Tibial artery (tissue), 4 donors: ENCODE results near the gene DMD.
A peak's percentile ranks its signal among the peaks of the same experiment; 100 is the strongest.

Experiments
- DNase-seq, 2 donors: peaks; one replicate each; pipeline ENCODE4 v3.0.0-alpha.2; 2019
- H3K27ac ChIP-seq, 2 donors: fragments of 200-600 bp; sonication (generic) in 1 of 2; 1 replicate in 1 of 2; 2 replicates in 1 of 2; pipeline ENCODE4 v1.5.1; 2018 to 2019; ENCODE audit warnings: mild to moderate bottlenecking in 1 of 2
- H3K27me3 ChIP-seq, 2 donors: fragments of 200-600 bp; sonication (generic) in 1 of 2; one replicate each; pipeline versions ENCODE4 v1.5.1 to v1.6.0; 2016 to 2019
- H3K36me3 ChIP-seq, 3 donors: fragments of 200-600 bp; sonication (generic) in 2 of 3; one replicate each; pipeline ENCODE4 v1.5.1; 2016 to 2019; ENCODE audit warnings: mild to moderate bottlenecking in 2 of 3
- H3K4me1 ChIP-seq, 4 donors: fragments of 200-600 bp; sonication (generic) in 2 of 4; 1 replicate in 3 of 4; 2 replicates in 1 of 4; pipeline ENCODE4 v1.5.1; 2016 to 2019
- H3K4me3 ChIP-seq, 2 donors: fragments of 200-600 bp; sonication (generic) in 1 of 2; 1 replicate in 1 of 2; 2 replicates in 1 of 2; pipeline ENCODE4 v1.5.1; 2018 to 2019; ENCODE audit warnings: mild to moderate bottlenecking in 2 of 2
- H3K9me3 ChIP-seq, 3 donors: fragments of 200-600 bp; sonication (generic) in 1 of 3; one replicate each; pipeline ENCODE4 v1.5.1; 2016 to 2019
- CTCF ChIP-seq, 2 experiments: fragments of 200-600 bp in 1 of 2; fragments of 450-650 bp in 1 of 2; IDR thresholded peaks; one replicate each; pipeline ENCODE4 v1.5.1; 2017 to 2019; ENCODE audit warnings: antibody characterized with exemption in 2 of 2, mild to moderate bottlenecking in 1 of 2, moderate library complexity in 1 of 2
- intact Hi-C: fragments of 100-400 bp; cut with DNase I; formaldehyde crosslinking; loops from one replicate; pipeline ENCODE4 v1.15.0; 2023; ENCODE audit warnings: low total_unique reads

Gene DMD

GRCh38 chrX:31836479-31836878 lies 1374.9 kb downstream of the DMD start:
- no peak for TF ChIP-seq CTCF (IDR thresholded peaks at IDR 0.05)
- no peak overlapping the region for H3K27ac ChIP-seq

DNA sequence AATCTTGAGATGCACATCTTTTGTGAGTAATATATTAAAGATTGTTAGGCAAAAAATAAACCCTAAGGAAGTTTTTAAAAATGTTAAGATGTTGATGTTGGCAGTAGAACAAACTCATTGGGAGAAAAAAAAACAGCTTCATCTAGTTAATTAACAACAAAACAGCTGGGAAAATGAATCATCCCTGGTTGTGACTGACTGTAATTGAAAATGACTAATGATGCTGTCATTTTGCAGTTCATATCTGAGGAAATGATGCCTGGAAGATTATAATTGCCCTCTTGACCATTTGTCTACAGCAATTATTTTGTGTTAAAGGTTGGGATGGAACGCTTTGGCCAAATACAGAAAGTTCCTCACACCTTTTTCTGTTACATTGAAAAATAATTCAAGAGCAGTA lies 1379.1 kb downstream of the DMD start:
- no peak for DNase-seq
- Histone ChIP-seq H3K4me1 (no peaks in the 10 kb centered on the region), H3K27me3 (no peaks in the 10 kb centered on the region), H3K9me3 (no peaks in the 10 kb centered on the region), H3K36me3 (no peaks in the 10 kb centered on the region), H3K27ac (no peak overlapping the region), H3K4me3 (no peak overlapping the region)
- intact Hi-C loops, result no loop called here
- TF ChIP-seq CTCF (IDR thresholded peaks at IDR 0.05), result no peak

More at GRCh38 chrX:31836479-31836878, 1374.9 kb downstream of the DMD start:
- H3K9me3 ChIP-seq, result no peaks in the 10 kb centered on the region
- DNase-seq, result no peak
- H3K4me3 ChIP-seq, result no peak overlapping the region
- intact Hi-C loops, result no loop called here
- no peaks in the 10 kb centered on the region for H3K27me3 ChIP-seq
- no peaks in the 10 kb centered on the region for H3K4me1 ChIP-seq
- H3K36me3 ChIP-seq, result no peaks in the 10 kb centered on the region

DNA sequence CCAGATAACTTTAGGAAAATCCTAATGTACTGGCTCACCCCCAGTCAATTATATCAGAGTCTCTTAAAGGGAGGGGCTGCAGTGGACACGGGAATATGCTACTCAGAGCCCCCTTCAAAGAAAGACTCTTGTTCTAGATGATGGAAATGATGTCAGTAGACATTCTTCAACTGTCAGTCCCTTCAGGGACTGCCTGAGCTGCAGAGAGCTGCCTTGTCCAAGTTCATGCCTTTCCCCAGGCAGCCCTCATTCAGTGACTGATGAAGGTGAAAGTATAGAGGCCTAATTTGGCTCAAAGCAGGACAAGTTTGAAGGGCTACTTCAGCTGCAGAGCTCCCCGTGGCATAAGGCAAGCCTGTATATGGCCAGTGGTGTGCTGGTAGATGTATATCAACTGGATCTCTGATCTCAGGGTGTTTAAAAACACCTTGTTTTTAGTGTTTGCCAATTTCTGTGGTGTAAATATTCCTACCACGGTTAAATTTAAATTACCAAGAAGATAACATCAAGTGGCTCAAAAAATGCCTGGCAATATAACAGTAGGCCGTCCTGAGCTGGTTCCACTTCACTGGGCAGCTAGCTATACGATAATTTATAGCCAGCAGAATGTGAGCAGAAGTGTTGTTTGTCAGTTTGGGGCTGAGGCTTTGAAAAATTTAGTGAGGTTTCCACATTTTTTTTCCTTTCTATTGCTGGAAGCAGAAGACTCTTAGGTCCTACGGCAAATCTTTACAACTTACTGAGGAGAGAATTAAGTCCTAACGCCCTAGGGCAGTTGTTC lies 1390.7 kb downstream of the DMD start:
- Histone ChIP-seq H3K4me1 (peaks cover 0 to 56% (median 0%) of the 10 kb centered on the region in 4 donors), H3K4me3 (no peak overlapping the region), H3K9me3 (no peaks in the 10 kb centered on the region), H3K27ac (no peak overlapping the region), H3K27me3 (no peaks in the 10 kb centered on the region), H3K36me3 (no peaks in the 10 kb centered on the region)
- intact Hi-C loops, result no loop called here
- no peak for TF ChIP-seq CTCF (IDR thresholded peaks at IDR 0.05)
- no peak for DNase-seq

DNA sequence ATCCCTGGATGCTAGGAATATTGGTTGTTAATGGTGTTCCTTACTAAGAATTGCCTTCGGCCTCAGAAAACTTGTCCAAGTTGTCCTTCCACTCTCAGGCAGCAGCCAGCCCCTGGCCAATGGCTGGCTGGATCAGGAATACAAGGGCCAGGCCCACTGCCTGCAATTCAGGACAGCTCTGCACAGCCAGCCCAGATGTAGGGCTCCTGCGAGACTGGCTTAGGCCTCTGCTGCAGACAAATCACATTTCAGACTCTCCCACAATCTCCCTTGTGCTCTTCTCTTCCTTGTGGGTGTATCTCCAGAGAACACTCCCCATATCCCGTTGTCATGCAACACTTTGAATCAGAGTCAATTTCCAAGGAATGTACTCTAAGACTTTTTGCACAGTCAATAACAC lies 1391.9 kb downstream of the DMD start:
- Histone ChIP-seq H3K27me3 (no peaks in the 10 kb centered on the region), H3K9me3 (no peaks in the 10 kb centered on the region), H3K4me1 (peaks cover 0 to 56% (median 0%) of the 10 kb centered on the region in 4 donors), H3K4me3 (no peak overlapping the region), H3K27ac (peak overlapping the region in 1 of 2 donors; percentile 30), H3K36me3 (no peaks in the 10 kb centered on the region)
- no peak for DNase-seq
- intact Hi-C loops, result no loop called here
- TF ChIP-seq CTCF (IDR thresholded peaks at IDR 0.05), result no peak

GRCh38 chrX:31811106-31811505 lies 1400.2 kb downstream of the DMD start:
- H3K4me3 ChIP-seq, result no peak overlapping the region
- DNase-seq, result no peak
- H3K4me1 ChIP-seq, result no peaks in the 10 kb centered on the region
- H3K9me3 ChIP-seq, result no peaks in the 10 kb centered on the region
- intact Hi-C loops, result no loop called here
- no peak overlapping the region for H3K27ac ChIP-seq
- H3K36me3 ChIP-seq, result no peaks in the 10 kb centered on the region
- TF ChIP-seq CTCF (IDR thresholded peaks at IDR 0.05), result no peak
- no peaks in the 10 kb centered on the region for H3K27me3 ChIP-seq
